HG03442 (cell line): ENCODE results near the gene REEP1.

ENCODE experiments used
- ATAC-seq: cut with Tn5 transposase; IDR thresholded peaks from one replicate; pipeline ENCODE4 v1.9.1; 2021; ENCODE audit warnings: mild to moderate bottlenecking, moderate library complexity; ENCODE audit not compliant: unreplicated experiment

The REEP1 gene

GRCh38 chr2:86308356-86308755 lies 29.1 kb downstream of the REEP1 start:
- ATAC-seq, result no peak

- no peak for ATAC-seq
Measured at GRCh38 chr2:86307431-86307830, 30.0 kb downstream of the REEP1 start.

- ATAC-seq, result no peak
Measured at GRCh38 chr2:86305915-86306254, 31.5 kb downstream of the REEP1 start.

GRCh38 chr2:86305195-86305914 lies 32.1 kb downstream of the REEP1 start:
- ATAC-seq, result no peak

- ATAC-seq, result no peak
Measured at GRCh38 chr2:86304416-86304815, 33.0 kb downstream of the REEP1 start.

GRCh38 chr2:86302320-86302719 lies 35.1 kb downstream of the REEP1 start:
- no peak for ATAC-seq

GRCh38 chr2:86301711-86302202 lies 35.7 kb downstream of the REEP1 start:
- ATAC-seq, result no peak

- ATAC-seq, result no peak
Measured at GRCh38 chr2:86301009-86301408, 36.4 kb downstream of the REEP1 start.

GRCh38 chr2:86300496-86300895 lies 36.9 kb downstream of the REEP1 start:
- ATAC-seq, result no peak

- ATAC-seq, result no peak
Measured at GRCh38 chr2:86298411-86299390, 38.7 kb downstream of the REEP1 start.

- ATAC-seq, result no peak
Measured at GRCh38 chr2:86297382-86298147, 39.9 kb downstream of the REEP1 start.

GRCh38 chr2:86296947-86297346 lies 40.5 kb downstream of the REEP1 start:
- ATAC-seq, result no peak

- ATAC-seq, result no peak
Measured at GRCh38 chr2:86295066-86295465, 42.4 kb downstream of the REEP1 start.

GRCh38 chr2:86293612-86294011 lies 43.8 kb downstream of the REEP1 start:
- ATAC-seq, result no peak

GRCh38 chr2:86292571-86293515 lies 44.6 kb downstream of the REEP1 start:
- ATAC-seq, result no peak

- ATAC-seq, result no peak
Measured at GRCh38 chr2:86291328-86291662, 46.1 kb downstream of the REEP1 start.

GRCh38 chr2:86290596-86291327 lies 46.7 kb downstream of the REEP1 start:
- no peak for ATAC-seq

- no peak for ATAC-seq
Measured at GRCh38 chr2:86286516-86286915, 50.9 kb downstream of the REEP1 start.

GRCh38 chr2:86285981-86286380 lies 51.4 kb downstream of the REEP1 start:
- no peak for ATAC-seq

GRCh38 chr2:86285571-86285970 lies 51.9 kb downstream of the REEP1 start:
- ATAC-seq, result no peak
